Mesothelial cell of epicardium (in vitro differentiated cells): ENCODE measurements around the gene ACVR1. TPM values are rescaled to one million over a fixed set of nuclear protein-coding genes. Genes with fewer than 3 reads are reported as not detected.
A peak's percentile ranks its signal among the peaks of the same experiment; 100 is the strongest.

Experiments used
- DNase-seq, 2 experiments: peaks; one replicate each; pipeline ENCODE4 v3.0.0; 2021; ENCODE audit warnings: low spot score in 2 of 2; ENCODE audit not compliant: unreplicated experiment in 2 of 2
- H3K27ac Mint-ChIP-seq: 2 replicates; pipeline ENCODE4 v1.8.0; 2021; ENCODE audit warnings: mixed read lengths
- H3K27me3 Mint-ChIP-seq: 2 replicates; pipeline ENCODE4 v1.8.0; 2021; ENCODE audit warnings: low read depth, mixed read lengths
- H3K36me3 Mint-ChIP-seq: 2 replicates; pipeline ENCODE4 v1.8.0; 2021; ENCODE audit warnings: mixed read lengths
- H3K4me1 Mint-ChIP-seq: 2 replicates; pipeline ENCODE4 v1.8.0; 2021; ENCODE audit warnings: mixed read lengths
- H3K4me3 Mint-ChIP-seq: 2 replicates; pipeline ENCODE4 v1.8.0; 2021; ENCODE audit warnings: mild to moderate bottlenecking, moderate library complexity, mixed read lengths
- H3K9me3 Mint-ChIP-seq: 2 replicates; pipeline ENCODE4 v1.8.0; 2021; ENCODE audit warnings: mixed read lengths
- total RNA-seq: library from RNA; stranded (reverse); gene quantifications from 3 replicates; pipeline ENCODE4 v1.2.1, GENCODE V29; 2021
- TF ChIP-seq, protein P1 (sequence below): fragments of 200-600 bp; sonication (generic); IDR thresholded peaks from one replicate; pipeline ENCODE4 v1.5.0; 2021; ENCODE audit warnings: antibody characterized with exemption; ENCODE audit not compliant: unreplicated experiment

ACVR1 gene
- total RNA-seq, 1 donor from 2014 or later = 27.5 TPM

DNA sequence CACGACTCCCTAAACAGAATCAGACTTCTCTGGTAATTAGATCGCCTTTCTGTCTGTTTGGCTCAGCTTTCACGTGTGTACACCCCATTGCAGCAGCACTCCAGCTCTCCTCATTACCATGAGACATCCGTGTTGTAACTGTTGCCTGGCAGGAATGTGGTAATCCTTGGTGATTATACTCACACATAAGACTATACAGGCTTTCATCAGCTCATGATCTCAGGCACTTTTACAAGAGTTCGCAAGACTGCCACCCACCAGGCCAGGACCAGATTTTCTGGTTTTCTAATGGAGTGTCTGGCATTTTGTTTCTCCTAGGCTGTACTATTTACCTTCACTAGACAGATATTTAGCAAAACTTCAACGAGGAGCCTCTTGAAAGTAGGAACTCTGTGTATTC is 50.2 kb downstream of the ACVR1 start:
- Mint-ChIP-seq H3K27ac (peak overlapping the region; percentile 44), H3K9me3 (no peaks in the 10 kb centered on the region)

DNA sequence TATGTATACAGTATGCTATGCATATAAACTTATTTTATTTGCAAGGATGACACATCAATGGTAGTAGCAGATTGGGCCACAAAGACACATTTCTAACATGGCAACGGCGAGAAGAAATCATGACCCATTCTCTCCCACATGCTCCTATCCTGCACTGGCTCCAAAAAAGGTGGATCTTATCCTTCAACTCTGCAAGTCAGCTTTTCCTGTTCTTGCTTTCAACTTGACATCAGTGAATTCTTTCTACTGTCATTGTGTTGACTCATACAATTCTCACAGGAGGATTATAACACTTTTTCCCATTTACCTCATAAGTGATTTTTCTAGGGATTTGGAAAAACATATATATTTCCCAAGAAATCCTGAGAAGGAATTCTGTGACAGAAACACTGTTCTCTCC is 53.1 kb downstream of the ACVR1 start:
- DNase-seq = no peak
- peaks cover 8% of the 10 kb centered on the region for H3K4me1 Mint-ChIP-seq

More for the DNA sequence above, 50.2 kb downstream of the ACVR1 start:
- Mint-ChIP-seq H3K4me3 (no peak overlapping the region), H3K27me3 (no peaks in the 10 kb centered on the region), H3K4me1 (peaks cover 15% of the 10 kb centered on the region), H3K36me3 (peaks cover 7% of the 10 kb centered on the region)
- no peak for DNase-seq
- TF ChIP-seq, protein P1, sequence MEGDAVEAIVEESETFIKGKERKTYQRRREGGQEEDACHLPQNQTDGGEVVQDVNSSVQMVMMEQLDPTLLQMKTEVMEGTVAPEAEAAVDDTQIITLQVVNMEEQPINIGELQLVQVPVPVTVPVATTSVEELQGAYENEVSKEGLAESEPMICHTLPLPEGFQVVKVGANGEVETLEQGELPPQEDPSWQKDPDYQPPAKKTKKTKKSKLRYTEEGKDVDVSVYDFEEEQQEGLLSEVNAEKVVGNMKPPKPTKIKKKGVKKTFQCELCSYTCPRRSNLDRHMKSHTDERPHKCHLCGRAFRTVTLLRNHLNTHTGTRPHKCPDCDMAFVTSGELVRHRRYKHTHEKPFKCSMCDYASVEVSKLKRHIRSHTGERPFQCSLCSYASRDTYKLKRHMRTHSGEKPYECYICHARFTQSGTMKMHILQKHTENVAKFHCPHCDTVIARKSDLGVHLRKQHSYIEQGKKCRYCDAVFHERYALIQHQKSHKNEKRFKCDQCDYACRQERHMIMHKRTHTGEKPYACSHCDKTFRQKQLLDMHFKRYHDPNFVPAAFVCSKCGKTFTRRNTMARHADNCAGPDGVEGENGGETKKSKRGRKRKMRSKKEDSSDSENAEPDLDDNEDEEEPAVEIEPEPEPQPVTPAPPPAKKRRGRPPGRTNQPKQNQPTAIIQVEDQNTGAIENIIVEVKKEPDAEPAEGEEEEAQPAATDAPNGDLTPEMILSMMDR = no peak

DNA sequence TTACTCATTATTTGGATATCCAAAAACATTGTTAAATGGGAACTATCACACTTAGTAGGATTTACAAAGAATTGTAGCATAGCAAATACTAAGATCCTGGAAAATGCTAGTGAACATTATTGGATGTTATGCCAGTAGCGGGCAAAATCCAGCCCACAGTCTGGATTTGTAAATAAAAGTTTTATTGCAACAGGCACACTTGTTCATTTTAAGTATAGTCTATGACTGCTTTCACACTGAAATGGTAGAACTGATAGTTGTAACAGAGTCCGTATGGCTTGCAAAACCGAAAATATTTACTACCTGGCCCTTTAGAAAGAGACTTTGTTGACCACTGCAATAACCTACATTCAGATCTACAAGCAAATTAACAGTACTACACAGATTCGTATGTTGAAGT is 53.6 kb downstream of the ACVR1 start:
- no peaks in the 10 kb centered on the region for H3K27me3 Mint-ChIP-seq
- no peak overlapping the region for H3K27ac Mint-ChIP-seq
- peaks cover 8% of the 10 kb centered on the region for H3K4me1 Mint-ChIP-seq
- peaks cover 16% of the 10 kb centered on the region for H3K36me3 Mint-ChIP-seq
- no peak for DNase-seq
- H3K9me3 Mint-ChIP-seq = no peaks in the 10 kb centered on the region
- no peak overlapping the region for H3K4me3 Mint-ChIP-seq
- TF ChIP-seq, protein P1 = no peak

More for the DNA sequence above, 53.1 kb downstream of the ACVR1 start:
- Mint-ChIP-seq H3K27me3 (no peaks in the 10 kb centered on the region), H3K36me3 (peaks cover 14% of the 10 kb centered on the region), H3K9me3 (no peaks in the 10 kb centered on the region), H3K27ac (no peak overlapping the region), H3K4me3 (no peak overlapping the region)
- TF ChIP-seq, protein P1 = no peak

DNA sequence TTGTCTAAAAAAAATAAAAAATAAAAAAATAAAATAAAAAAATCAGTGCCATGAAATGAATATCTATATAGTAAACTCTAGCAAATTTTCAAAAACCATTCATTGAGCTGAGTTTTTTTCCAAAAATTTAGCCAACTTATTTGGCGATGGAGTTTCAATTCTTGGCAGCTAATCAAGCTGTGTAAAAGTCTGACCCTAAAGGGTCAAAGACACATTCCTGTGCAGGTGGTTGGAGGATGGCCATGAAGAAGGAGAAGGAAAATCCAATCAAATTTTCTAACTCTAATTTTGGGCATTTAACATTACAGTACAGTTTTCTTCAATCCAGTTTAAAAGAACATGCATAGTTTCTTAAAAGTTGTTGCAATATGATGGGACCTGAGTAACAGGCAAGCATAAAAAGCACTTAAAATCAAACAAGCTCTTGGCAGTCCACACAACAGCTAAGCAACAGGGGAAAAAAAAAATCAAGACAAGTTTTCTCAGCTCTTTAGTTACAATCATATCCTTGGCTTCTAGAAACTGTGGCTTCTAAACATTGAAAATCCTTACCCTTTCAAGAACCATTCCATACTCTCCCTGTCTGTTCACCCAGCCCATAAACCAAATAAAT is 54.5 kb downstream of the ACVR1 start:
- Mint-ChIP-seq H3K4me1 (peaks cover 8% of the 10 kb centered on the region), H3K36me3 (peaks cover 24% of the 10 kb centered on the region), H3K27ac (no peak overlapping the region), H3K27me3 (no peaks in the 10 kb centered on the region), H3K4me3 (no peak overlapping the region), H3K9me3 (no peaks in the 10 kb centered on the region)
- TF ChIP-seq, protein P1 = no peak
- no peak for DNase-seq

DNA sequence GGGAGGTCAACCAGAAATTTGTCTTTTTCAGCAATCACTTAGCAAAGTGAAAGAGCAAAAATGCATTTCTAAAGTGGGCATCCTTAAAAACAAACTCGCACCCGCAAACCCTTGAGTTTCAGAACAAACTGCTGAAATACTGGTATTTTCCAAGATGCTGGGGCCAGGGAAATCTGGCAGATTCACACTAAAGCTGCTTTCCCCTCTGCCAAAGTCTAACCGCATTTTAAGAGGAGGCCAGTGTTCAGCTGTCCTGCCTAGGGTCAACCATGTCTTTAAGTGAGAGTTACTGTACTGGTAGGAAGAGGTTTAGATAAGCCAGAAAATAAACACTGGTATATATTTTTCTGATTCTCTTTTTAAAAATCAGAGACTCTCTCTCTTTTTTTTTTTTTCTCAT is 55.9 kb downstream of the ACVR1 start:
- TF ChIP-seq, protein P1 = no peak
- Mint-ChIP-seq H3K27me3 (no peaks in the 10 kb centered on the region), H3K9me3 (no peaks in the 10 kb centered on the region), H3K4me3 (no peak overlapping the region), H3K36me3 (peaks cover 29% of the 10 kb centered on the region), H3K27ac (no peak overlapping the region), H3K4me1 (no peaks in the 10 kb centered on the region)
- DNase-seq = no peak
